Measurements from ENCODE around the gene STN1.

- TF ChIP-seq EZH2 (IDR thresholded peaks at IDR 0.05): no peak
- no peak for TF ChIP-seq POLR2AphosphoS5 (IDR thresholded peaks at IDR 0.05; ENCODE audit: borderline replicate concordance, low read depth, low read length)
- TF ChIP-seq FOXP2 (optimal IDR thresholded peaks at IDR 0.05; ENCODE audit: control extremely low read depth, extremely low read length, insufficient read depth): no peak
Observed at GRCh38 chr10:103890688-103891087, 27.3 kb downstream of the STN1 start.
